Testis (tissue), 2 donors: ENCODE measurements around the gene BLVRA.

ENCODE experiments used
- CTCF ChIP-seq, 3 experiments: fragments of 450-650 bp in 2 of 3; fragments of 200-600 bp in 1 of 3; sonication (generic) in 1 of 3; IDR thresholded peaks; one replicate each; pipeline ENCODE4 v1.5.1; 2016 to 2019; ENCODE audit warnings: antibody characterized with exemption in 3 of 3, mild to moderate bottlenecking in 2 of 3, moderate library complexity in 1 of 3
- POLR2A ChIP-seq: fragments of 450-650 bp; IDR thresholded peaks from one replicate; pipeline ENCODE4 v1.6.1; 2017; ENCODE audit warnings: antibody characterized with exemption, mild to moderate bottlenecking, moderate library complexity

- no peak for TF ChIP-seq CTCF (IDR thresholded peaks at IDR 0.05)
- TF ChIP-seq POLR2A: no peak
Measured at GRCh38 chr7:43753843-43754242, 4.6 kb upstream of the BLVRA start.
